ENCODE data around the gene DIO2. TPM values are rescaled to one million over a fixed set of nuclear protein-coding genes. Genes with fewer than 3 reads are reported as not detected.
A peak's percentile ranks its signal among the peaks of the same experiment; 100 is the strongest.

Gene DIO2
- total and polyA plus RNA-seq, 12 donors: 0.20 to 18.8 (median 5.8) TPM

- intact Hi-C loops (cut with DNase I): loop anchor here in 1 of 10 donors (10.0 kb wide), 1 partner anchor 88 kb away; no protein-coding TSS in a partner anchor
- TF ChIP-seq, protein P1, sequence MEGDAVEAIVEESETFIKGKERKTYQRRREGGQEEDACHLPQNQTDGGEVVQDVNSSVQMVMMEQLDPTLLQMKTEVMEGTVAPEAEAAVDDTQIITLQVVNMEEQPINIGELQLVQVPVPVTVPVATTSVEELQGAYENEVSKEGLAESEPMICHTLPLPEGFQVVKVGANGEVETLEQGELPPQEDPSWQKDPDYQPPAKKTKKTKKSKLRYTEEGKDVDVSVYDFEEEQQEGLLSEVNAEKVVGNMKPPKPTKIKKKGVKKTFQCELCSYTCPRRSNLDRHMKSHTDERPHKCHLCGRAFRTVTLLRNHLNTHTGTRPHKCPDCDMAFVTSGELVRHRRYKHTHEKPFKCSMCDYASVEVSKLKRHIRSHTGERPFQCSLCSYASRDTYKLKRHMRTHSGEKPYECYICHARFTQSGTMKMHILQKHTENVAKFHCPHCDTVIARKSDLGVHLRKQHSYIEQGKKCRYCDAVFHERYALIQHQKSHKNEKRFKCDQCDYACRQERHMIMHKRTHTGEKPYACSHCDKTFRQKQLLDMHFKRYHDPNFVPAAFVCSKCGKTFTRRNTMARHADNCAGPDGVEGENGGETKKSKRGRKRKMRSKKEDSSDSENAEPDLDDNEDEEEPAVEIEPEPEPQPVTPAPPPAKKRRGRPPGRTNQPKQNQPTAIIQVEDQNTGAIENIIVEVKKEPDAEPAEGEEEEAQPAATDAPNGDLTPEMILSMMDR (IDR thresholded peaks at IDR 0.05): no peak
- H3K36me3 ChIP-seq: no peaks in the 10 kb centered on the region
- DNase-seq: no peak
- no peaks in the 10 kb centered on the region for H3K9me3 ChIP-seq
- H3K4me1 ChIP-seq: peaks cover 0 to 16% (median 0%) of the 10 kb centered on the region in 9 donors
- H3K27ac ChIP-seq: peak overlapping the region in 7 of 10 donors; percentile 30 to 80 (median 66)
- ATAC-seq: no peak
- no peaks in the 10 kb centered on the region for H3K27me3 ChIP-seq
- 59 to 70% methylated on average over 3 of the region's 3 CpGs for WGBS, 2 donors
- no peak overlapping the region for H3K4me3 ChIP-seq
These were observed 5.5 kb upstream of the DIO2 start for GRCh38 chr14:80216818-80217217.

GRCh38 chr14:80215756-80216581, 4.7 kb upstream of the DIO2 start:
- Histone ChIP-seq H3K36me3 (no peaks in the 10 kb centered on the region), H3K4me1 (peaks cover 0 to 16% (median 0%) of the 10 kb centered on the region in 9 donors), H3K27me3 (no peaks in the 10 kb centered on the region), H3K27ac (peak overlapping the region; percentile 30 to 80 (median 58)), H3K4me3 (no peak overlapping the region), H3K9me3 (no peaks in the 10 kb centered on the region)
- WGBS, 2 donors: 55 to 65% methylated on average over 10 of the region's 10 CpGs
- peak; percentile 50 to 91 (median 78) for ATAC-seq
- TF ChIP-seq, protein P1 (IDR thresholded peaks at IDR 0.05): no peak
- intact Hi-C loops (cut with DNase I): loop anchor here in 1 of 10 donors (10.0 kb wide), 1 partner anchor 89 kb away; no protein-coding TSS in a partner anchor
- DNase-seq: peak; percentile 18 to 66

DNA sequence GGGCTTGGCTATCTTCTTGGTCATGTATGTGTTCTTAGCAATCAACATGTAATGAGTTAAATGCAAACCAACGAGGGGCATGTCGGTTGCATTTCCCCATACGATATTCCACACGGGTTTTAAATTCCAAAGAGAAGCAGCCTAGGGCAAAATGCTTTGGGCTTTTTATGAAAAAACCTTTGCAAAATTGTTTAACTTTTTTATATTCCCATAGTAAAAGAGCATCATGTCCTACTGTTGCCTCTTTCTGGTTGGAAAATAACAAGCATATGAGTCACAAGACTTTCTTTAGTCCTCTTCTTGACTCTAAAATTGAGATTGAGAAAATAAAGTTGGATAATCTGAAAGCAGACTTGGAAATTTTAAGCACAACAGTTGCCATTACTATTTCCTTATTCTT, 3.8 kb upstream of the DIO2 start:
- H3K27ac ChIP-seq: peak overlapping the region in 6 of 10 donors; percentile 9 to 80 (median 69)

GRCh38 chr14:80213602-80214001, 2.3 kb upstream of the DIO2 start:
- 53 to 56% methylated on average over 4 of the region's 4 CpGs for WGBS, 2 donors
- Histone ChIP-seq H3K4me1 (peaks cover 0 to 16% (median 0%) of the 10 kb centered on the region in 9 donors), H3K27me3 (no peaks in the 10 kb centered on the region), H3K9me3 (no peaks in the 10 kb centered on the region), H3K36me3 (no peaks in the 10 kb centered on the region), H3K27ac (no peak overlapping the region), H3K4me3 (no peak overlapping the region)
- TF ChIP-seq, protein P1 (IDR thresholded peaks at IDR 0.05): peak in 5 of 9 donors; percentile 24 to 41 (median 30)
- no peak for DNase-seq
- intact Hi-C loops (cut with DNase I): loop anchor here in 1 of 10 donors (10.0 kb wide), 1 partner anchor 91 kb away; no protein-coding TSS in a partner anchor
- ATAC-seq: peak in 1 of 8 donors; percentile 43

More for the DNA sequence above, 3.8 kb upstream of the DIO2 start:
- ATAC-seq: no peak
- no peaks in the 10 kb centered on the region for H3K9me3 ChIP-seq
- intact Hi-C loops (cut with DNase I): loop anchor here in 1 of 10 donors (10.0 kb wide), 1 partner anchor 90 kb away; no protein-coding TSS in a partner anchor
- TF ChIP-seq, protein P1 (IDR thresholded peaks at IDR 0.05): no peak
- WGBS, 2 donors: 85 to 87% methylated on average over 4 of the region's 4 CpGs
- no peak overlapping the region for H3K4me3 ChIP-seq
- no peak for DNase-seq
- no peaks in the 10 kb centered on the region for H3K36me3 ChIP-seq
- peaks cover 0 to 16% (median 0%) of the 10 kb centered on the region in 9 donors for H3K4me1 ChIP-seq
- H3K27me3 ChIP-seq: no peaks in the 10 kb centered on the region
